Gastrocnemius medialis (tissue), 4 donors: ENCODE measurements around the gene HPCAL1.

Source experiments
- POLR2A ChIP-seq, 2 donors: fragments of 450-650 bp; IDR thresholded peaks; one replicate each; pipeline ENCODE4 v1.6.1; 2017; ENCODE audit warnings: antibody characterized with exemption in 2 of 2, mild to moderate bottlenecking in 2 of 2, moderate library complexity in 2 of 2
- TF ChIP-seq, protein P1 (sequence below), 5 experiments: fragments of 450-650 bp in 3 of 5; fragments of 200-600 bp in 2 of 5; sonication (generic) in 2 of 5; IDR thresholded peaks in 4 of 5; conservative IDR thresholded peaks in 1 of 5; 1 replicate in 4 of 5; 2 replicates in 1 of 5; pipeline ENCODE4 v1.5.1; 2016 to 2019; ENCODE audit warnings: antibody characterized with exemption in 5 of 5, mild to moderate bottlenecking in 3 of 5, moderate library complexity in 3 of 5

DNA sequence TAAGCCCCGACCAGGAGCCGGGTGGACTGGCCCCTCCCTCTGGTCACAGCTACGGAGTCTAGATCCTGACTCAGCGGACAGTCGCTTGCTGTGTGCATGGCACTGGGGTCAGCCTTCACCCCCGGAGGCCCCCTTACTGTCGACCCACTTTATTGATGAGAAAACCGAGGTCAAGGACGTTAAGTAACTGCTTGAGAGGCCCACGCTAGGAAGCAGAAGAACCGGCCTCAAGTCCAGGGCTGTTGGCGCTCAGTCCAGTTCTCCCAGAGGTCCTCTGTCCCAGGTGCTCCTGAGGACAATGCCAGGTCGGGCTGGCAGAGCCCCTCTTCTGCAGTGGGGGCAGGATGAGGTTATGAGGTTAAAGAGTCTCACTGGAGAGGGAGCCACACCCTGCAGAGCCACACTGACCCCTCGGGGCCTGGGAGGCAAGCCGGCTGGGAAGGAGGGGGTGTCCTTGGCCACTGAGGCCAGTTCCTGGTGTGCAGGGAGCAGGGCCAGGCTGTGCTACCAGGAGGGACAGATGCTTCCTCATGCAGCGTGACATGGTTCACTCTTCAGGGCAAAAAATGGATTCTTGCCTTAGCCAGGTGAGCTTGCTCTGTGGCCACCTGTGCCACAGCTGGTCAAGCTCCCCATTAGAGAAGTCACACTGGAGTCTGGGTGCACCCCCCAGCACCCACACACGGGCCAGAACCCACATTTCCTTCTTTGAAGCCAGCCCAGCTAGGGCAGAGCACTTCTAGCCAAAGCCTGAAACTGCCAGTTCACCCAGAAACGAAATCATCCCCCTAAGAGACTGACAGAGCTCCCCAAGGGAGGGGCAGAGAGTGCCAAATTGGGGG lies 47.3 kb upstream of the HPCAL1 start:
- no peak for TF ChIP-seq POLR2A (IDR thresholded peaks at IDR 0.05)
- TF ChIP-seq, protein P1, sequence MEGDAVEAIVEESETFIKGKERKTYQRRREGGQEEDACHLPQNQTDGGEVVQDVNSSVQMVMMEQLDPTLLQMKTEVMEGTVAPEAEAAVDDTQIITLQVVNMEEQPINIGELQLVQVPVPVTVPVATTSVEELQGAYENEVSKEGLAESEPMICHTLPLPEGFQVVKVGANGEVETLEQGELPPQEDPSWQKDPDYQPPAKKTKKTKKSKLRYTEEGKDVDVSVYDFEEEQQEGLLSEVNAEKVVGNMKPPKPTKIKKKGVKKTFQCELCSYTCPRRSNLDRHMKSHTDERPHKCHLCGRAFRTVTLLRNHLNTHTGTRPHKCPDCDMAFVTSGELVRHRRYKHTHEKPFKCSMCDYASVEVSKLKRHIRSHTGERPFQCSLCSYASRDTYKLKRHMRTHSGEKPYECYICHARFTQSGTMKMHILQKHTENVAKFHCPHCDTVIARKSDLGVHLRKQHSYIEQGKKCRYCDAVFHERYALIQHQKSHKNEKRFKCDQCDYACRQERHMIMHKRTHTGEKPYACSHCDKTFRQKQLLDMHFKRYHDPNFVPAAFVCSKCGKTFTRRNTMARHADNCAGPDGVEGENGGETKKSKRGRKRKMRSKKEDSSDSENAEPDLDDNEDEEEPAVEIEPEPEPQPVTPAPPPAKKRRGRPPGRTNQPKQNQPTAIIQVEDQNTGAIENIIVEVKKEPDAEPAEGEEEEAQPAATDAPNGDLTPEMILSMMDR (IDR thresholded peaks at IDR 0.05 in 4 of 5, conservative IDR thresholded peaks at IDR 0.05 in 1 of 5), result no peak
